ENCODE data around the gene BATF.

BATF gene

GRCh38 chr14:75566321-75566720, 44.1 kb downstream of the BATF start:
- DNase-seq: no peak

GRCh38 chr14:75566752-75567151, 44.5 kb downstream of the BATF start:
- no peak for DNase-seq

GRCh38 chr14:75568140-75568539, 45.9 kb downstream of the BATF start:
- no peak for DNase-seq

GRCh38 chr14:75568791-75569190, 46.5 kb downstream of the BATF start:
- no peak for DNase-seq

GRCh38 chr14:75570797-75571196, 48.5 kb downstream of the BATF start:
- DNase-seq: no peak

GRCh38 chr14:75572104-75572503, 49.8 kb downstream of the BATF start:
- no peak for DNase-seq

- DNase-seq: no peak
Observed at GRCh38 chr14:75577090-75577489, 54.8 kb downstream of the BATF start.

GRCh38 chr14:75577729-75578101, 55.4 kb downstream of the BATF start:
- peak; percentile 10 for DNase-seq

- no peak for DNase-seq
Observed at GRCh38 chr14:75578102-75578785, 56.0 kb downstream of the BATF start, which contains the start of gene FLVCR2. FLVCR2 (plus strand) TSS chr14:75578620; CDS start chr14:75578973, 353 bp downstream.

GRCh38 chr14:75578786-75579337, 56.6 kb downstream of the BATF start:
- no peak for DNase-seq

GRCh38 chr14:75579338-75579864, 57.1 kb downstream of the BATF start:
- no peak for DNase-seq

- DNase-seq: no peak
Observed at GRCh38 chr14:75579882-75580281, 57.6 kb downstream of the BATF start.

GRCh38 chr14:75587388-75587787, 65.1 kb downstream of the BATF start:
- no peak for DNase-seq

- DNase-seq: no peak
Observed at GRCh38 chr14:75589931-75590330, 67.7 kb downstream of the BATF start.

GRCh38 chr14:75591331-75591946, 69.2 kb downstream of the BATF start:
- DNase-seq: no peak

- DNase-seq: no peak
Observed at GRCh38 chr14:75591987-75592575, 69.8 kb downstream of the BATF start.

GRCh38 chr14:75595226-75595625, 73.0 kb downstream of the BATF start:
- DNase-seq: no peak
